A204.1 (cell line): Measurements from ENCODE around the gene PGAP3.

Experiments
- FAIRE-seq: peaks from 2 replicates; lab custom pipeline; 2012; peaks lifted over from hg19 to GRCh38; lab: Jason Lieb, UNC

Gene PGAP3

GRCh38 chr17:39696731-39697130 lies 8.9 kb upstream of the PGAP3 start:
- no peak for FAIRE-seq

GRCh38 chr17:39695089-39695474 lies 7.2 kb upstream of the PGAP3 start:
- FAIRE-seq: no peak

GRCh38 chr17:39694593-39694992 lies 6.7 kb upstream of the PGAP3 start:
- no peak for FAIRE-seq

GRCh38 chr17:39688945-39689344 lies 1.1 kb upstream of the PGAP3 start:
- FAIRE-seq: no peak

GRCh38 chr17:39688475-39688835 lies 598 bp upstream of the PGAP3 start:
- no peak for FAIRE-seq

GRCh38 chr17:39687101-39687545 lies 734 bp downstream of the PGAP3 start:
- no peak for FAIRE-seq

- no peak for FAIRE-seq
Observed at GRCh38 chr17:39684369-39685192, 3.3 kb downstream of the PGAP3 start.

GRCh38 chr17:39683295-39683939 lies 4.4 kb downstream of the PGAP3 start:
- no peak for FAIRE-seq

- no peak for FAIRE-seq
Observed at GRCh38 chr17:39679521-39680192, 8.2 kb downstream of the PGAP3 start.

GRCh38 chr17:39678340-39679116 lies 9.3 kb downstream of the PGAP3 start:
- no peak for FAIRE-seq

- no peak for FAIRE-seq
Observed at GRCh38 chr17:39677542-39678339, 10.1 kb downstream of the PGAP3 start.

- no peak for FAIRE-seq
Observed at GRCh38 chr17:39677072-39677471, 10.8 kb downstream of the PGAP3 start.

GRCh38 chr17:39676198-39676819 lies 11.5 kb downstream of the PGAP3 start:
- FAIRE-seq: no peak

- FAIRE-seq: no peak
Observed at GRCh38 chr17:39675390-39676082, 12.3 kb downstream of the PGAP3 start.

- FAIRE-seq: no peak
Observed at GRCh38 chr17:39674702-39675389, 13.0 kb downstream of the PGAP3 start.

- no peak for FAIRE-seq
Observed at GRCh38 chr17:39674179-39674578, 13.7 kb downstream of the PGAP3 start.

GRCh38 chr17:39673335-39674081 lies 14.3 kb downstream of the PGAP3 start:
- no peak for FAIRE-seq

- FAIRE-seq: no peak
Observed at GRCh38 chr17:39672522-39673334, 15.1 kb downstream of the PGAP3 start.
